ENCODE measurements around the gene WFDC2.

DNA sequence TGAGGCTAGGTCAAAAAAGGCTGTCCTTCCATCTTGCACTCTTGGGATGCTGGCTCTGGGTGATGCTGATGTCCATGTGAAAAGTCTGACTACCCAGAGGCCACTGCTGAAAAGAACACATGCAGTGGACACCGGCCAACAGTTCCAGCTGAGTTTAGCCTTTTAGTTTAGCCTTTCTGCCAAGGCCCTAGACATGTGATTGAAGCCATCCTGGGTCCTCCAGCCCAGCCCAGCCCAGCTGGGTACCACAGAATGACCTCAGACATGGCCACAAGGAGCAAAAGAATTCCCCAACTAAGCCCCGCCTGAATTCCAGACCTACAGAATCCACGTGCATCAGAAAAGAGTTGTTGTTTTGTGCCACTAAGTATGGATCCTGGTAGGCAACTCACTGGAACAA lies 36.2 kb upstream of the WFDC2 start:
- no peak for TF ChIP-seq CTCF (IDR thresholded peaks at IDR 0.05)
- no peak for TF ChIP-seq POLR2A (IDR thresholded peaks at IDR 0.05)

Data from testis (tissue), 2 donors.